Lower lobe of right lung (tissue), 2 donors: ENCODE data around the gene RPTOR. TPM values are rescaled to one million over a fixed set of nuclear protein-coding genes. Genes with fewer than 3 reads are reported as not detected.

Source experiments
- ATAC-seq, 2 donors: fragments of 200-7000 bp; cut with Tn5 transposase; one replicate each; pipeline ENCODE4 v1.9.1; 2020 to 2022; ENCODE audit warnings: mild to moderate bottlenecking in 2 of 2, moderate library complexity in 2 of 2
- DNase-seq: peaks from one replicate; pipeline ENCODE4 v3.0.0-alpha.2; 2020
- H3K27ac ChIP-seq: fragments of 200-600 bp; one replicate; pipeline ENCODE4 v1.8.0; 2022
- H3K27me3 ChIP-seq: fragments of 200-600 bp; one replicate; pipeline ENCODE4 v1.8.0; 2022; ENCODE audit warnings: low read depth
- H3K36me3 ChIP-seq: fragments of 200-600 bp; one replicate; pipeline ENCODE4 v1.8.0; 2022; ENCODE audit warnings: mild to moderate bottlenecking
- H3K4me1 ChIP-seq: fragments of 200-600 bp; one replicate; pipeline ENCODE4 v1.8.0; 2022
- H3K4me3 ChIP-seq: fragments of 200-600 bp; one replicate; pipeline ENCODE4 v1.8.0; 2022; ENCODE audit warnings: mild to moderate bottlenecking
- H3K9me3 ChIP-seq: fragments of 200-600 bp; one replicate; pipeline ENCODE4 v1.8.0; 2022
- intact Hi-C: fragments of 100-400 bp; cut with DNase I; formaldehyde crosslinking; loops from one replicate; pipeline ENCODE4 v1.11.0; 2022
- total RNA-seq: library from RNA; stranded (reverse); fragmentation: NEBNext Ultra II Directional; extraction: Animal tissue kit (Norgen Biotek cat#: 25700); gene quantifications from one replicate; pipeline ENCODE4 v1.2.1, GENCODE V29; 2021
- TF ChIP-seq, protein P1 (sequence below): fragments of 200-600 bp; IDR thresholded peaks from one replicate; pipeline ENCODE4 v1.8.0; 2022; ENCODE audit warnings: antibody characterized with exemption, mild to moderate bottlenecking
- donor health status: DM: no; HTN: yes; CAD: no; lungs with severe emphysema.

Gene RPTOR
- total RNA-seq, 1 donor from 2014 or later = 34.0 TPM

DNA sequence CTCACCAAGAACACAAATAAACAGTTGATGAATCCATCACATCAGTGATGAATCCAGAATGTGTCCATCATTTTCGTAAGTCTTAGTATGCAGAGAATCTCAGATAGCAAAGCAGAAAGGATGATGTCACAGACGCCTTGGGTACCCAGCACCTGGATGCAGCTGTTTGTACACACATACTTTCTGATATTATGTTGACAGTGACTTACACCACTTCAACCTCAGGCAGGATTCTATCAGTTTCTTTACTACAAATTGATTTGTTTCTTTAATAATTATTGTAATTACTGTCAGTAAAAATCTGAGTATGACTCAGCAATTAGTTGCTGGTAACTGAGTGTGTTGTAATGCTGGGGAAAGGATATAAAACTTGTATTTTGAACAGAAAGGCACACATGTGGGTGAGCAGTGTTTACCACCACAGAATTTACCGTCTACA lies 159.8 kb downstream of the RPTOR start:
- H3K27me3 ChIP-seq = no peaks in the 10 kb centered on the region
- H3K9me3 ChIP-seq = no peaks in the 10 kb centered on the region
- DNase-seq (no peak), ATAC-seq (no peak)
- H3K36me3 ChIP-seq = peaks cover 16% of the 10 kb centered on the region
- no peak overlapping the region for H3K4me3 ChIP-seq
- no peak overlapping the region for H3K27ac ChIP-seq
- intact Hi-C loops = no loop called here
- no peaks in the 10 kb centered on the region for H3K4me1 ChIP-seq
- TF ChIP-seq, protein P1, sequence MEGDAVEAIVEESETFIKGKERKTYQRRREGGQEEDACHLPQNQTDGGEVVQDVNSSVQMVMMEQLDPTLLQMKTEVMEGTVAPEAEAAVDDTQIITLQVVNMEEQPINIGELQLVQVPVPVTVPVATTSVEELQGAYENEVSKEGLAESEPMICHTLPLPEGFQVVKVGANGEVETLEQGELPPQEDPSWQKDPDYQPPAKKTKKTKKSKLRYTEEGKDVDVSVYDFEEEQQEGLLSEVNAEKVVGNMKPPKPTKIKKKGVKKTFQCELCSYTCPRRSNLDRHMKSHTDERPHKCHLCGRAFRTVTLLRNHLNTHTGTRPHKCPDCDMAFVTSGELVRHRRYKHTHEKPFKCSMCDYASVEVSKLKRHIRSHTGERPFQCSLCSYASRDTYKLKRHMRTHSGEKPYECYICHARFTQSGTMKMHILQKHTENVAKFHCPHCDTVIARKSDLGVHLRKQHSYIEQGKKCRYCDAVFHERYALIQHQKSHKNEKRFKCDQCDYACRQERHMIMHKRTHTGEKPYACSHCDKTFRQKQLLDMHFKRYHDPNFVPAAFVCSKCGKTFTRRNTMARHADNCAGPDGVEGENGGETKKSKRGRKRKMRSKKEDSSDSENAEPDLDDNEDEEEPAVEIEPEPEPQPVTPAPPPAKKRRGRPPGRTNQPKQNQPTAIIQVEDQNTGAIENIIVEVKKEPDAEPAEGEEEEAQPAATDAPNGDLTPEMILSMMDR = no peak

DNA sequence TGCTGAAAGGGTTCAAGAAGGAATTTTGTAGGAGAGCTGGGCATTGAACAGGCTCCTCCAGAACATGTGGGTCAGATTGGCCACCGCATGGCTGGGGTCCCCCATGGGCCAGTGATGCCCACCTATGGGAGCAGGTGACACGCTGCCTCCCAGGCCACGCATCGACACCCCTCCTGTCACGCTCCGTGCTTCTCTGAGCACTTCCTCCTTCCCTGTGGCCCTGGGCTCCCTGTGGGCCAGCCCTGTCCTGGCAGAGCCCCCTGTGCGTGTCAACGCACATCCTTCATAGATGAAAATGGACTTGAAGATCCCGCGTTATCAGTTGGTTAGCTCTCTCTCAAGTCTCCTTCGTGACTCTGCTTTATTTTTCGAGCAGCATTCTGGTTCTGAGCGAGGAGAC lies 160.3 kb downstream of the RPTOR start:
- Histone ChIP-seq H3K4me3 (no peak overlapping the region), H3K36me3 (peaks cover 18% of the 10 kb centered on the region), H3K27ac (no peak overlapping the region), H3K27me3 (no peaks in the 10 kb centered on the region), H3K9me3 (no peaks in the 10 kb centered on the region), H3K4me1 (no peaks in the 10 kb centered on the region)
- intact Hi-C loops = no loop called here
- DNase-seq (no peak), ATAC-seq (no peak)
- TF ChIP-seq, protein P1 = no peak

DNA sequence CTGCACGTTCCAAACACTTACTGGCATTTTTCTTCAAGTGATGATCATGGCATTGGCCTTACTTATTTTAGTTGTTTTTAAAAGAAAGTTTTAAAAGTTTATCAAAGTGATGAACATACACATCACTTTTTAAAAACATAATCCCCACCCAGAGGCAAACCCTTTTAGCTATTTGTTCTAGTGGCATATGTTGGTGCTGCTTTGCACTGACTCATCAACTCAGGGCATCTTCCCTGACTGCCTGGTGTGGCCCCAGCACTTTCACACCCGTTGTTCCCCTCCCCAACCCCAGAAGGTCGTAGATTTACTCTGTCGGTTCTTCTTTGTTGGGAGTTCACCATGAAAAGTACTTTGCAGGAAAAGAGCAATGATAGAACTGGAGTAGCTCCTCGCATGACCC lies 161.3 kb downstream of the RPTOR start:
- Histone ChIP-seq H3K4me1 (no peaks in the 10 kb centered on the region), H3K4me3 (no peak overlapping the region), H3K27ac (no peak overlapping the region), H3K9me3 (no peaks in the 10 kb centered on the region), H3K27me3 (no peaks in the 10 kb centered on the region), H3K36me3 (peaks cover 18% of the 10 kb centered on the region)
- TF ChIP-seq, protein P1 = no peak
- DNase-seq (no peak), ATAC-seq (no peak)
- intact Hi-C loops = no loop called here

DNA sequence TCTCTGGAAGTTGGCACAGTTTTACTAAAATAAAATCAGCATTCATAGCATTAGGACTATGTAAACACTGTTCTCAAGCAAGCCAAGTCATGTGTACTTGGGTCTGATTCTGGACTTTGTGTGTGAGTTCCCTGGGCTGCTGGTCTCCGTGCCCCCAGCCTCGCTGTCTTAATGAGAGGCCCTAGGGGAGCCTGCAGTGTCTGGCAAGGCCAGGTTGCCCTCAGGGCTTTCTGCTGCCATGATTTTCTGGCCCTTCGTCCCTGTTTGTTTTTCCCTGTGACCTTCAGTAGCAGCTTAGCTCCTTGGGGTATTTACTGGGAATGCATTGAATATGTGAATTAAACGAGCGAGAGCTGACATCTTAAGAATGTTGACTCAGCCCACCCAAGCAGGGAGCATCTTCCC lies 161.8 kb downstream of the RPTOR start:
- ATAC-seq = no peak

DNA sequence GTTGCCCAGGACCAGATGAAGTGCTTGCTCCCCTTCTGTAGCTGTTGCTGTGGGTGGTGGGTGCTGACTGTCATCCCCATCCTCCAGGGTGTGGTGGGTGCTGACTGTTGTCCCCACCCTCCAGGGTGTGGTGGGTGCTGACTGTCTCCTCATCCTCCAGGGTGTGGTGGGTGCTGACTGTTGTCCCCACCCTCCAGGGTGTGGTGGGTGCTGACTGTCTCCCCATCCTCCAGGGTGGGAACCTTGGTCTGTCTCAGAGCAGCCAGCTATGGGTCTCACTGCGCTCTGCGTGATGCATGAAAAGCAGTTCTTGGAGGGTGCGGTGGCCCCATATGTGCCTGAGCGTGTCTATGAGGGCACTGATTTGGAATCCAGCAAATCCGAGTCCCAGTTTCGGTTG lies 163.8 kb downstream of the RPTOR start:
- H3K27ac ChIP-seq = no peak overlapping the region
- no peak for ATAC-seq
- H3K4me1 ChIP-seq = no peaks in the 10 kb centered on the region

More for the DNA sequence above, 161.8 kb downstream of the RPTOR start:
- Histone ChIP-seq H3K9me3 (no peaks in the 10 kb centered on the region), H3K27me3 (no peaks in the 10 kb centered on the region), H3K4me3 (no peak overlapping the region), H3K27ac (no peak overlapping the region), H3K36me3 (peaks cover 18% of the 10 kb centered on the region), H3K4me1 (no peaks in the 10 kb centered on the region)
- no peak for DNase-seq
- TF ChIP-seq, protein P1 = no peak
- intact Hi-C loops = no loop called here

More for the DNA sequence above, 163.8 kb downstream of the RPTOR start:
- Histone ChIP-seq H3K36me3 (peaks cover 18% of the 10 kb centered on the region), H3K27me3 (no peaks in the 10 kb centered on the region), H3K4me3 (no peak overlapping the region), H3K9me3 (no peaks in the 10 kb centered on the region)
- intact Hi-C loops = no loop called here
- DNase-seq = no peak
- TF ChIP-seq, protein P1 = no peak
